HG02885 (cell line): ENCODE data around the gene POU6F2.
A peak's percentile ranks its signal among the peaks of the same experiment; 100 is the strongest.

Source experiments
- ATAC-seq: cut with Tn5 transposase; IDR thresholded peaks from one replicate; pipeline ENCODE4 v1.9.1; 2021; ENCODE audit warnings: mild to moderate bottlenecking; ENCODE audit not compliant: unreplicated experiment, poor library complexity

The POU6F2 gene

GRCh38 chr7:39414224-39415035 lies 436.7 kb downstream of the POU6F2 start:
- peak; percentile 91 for ATAC-seq

- no peak for ATAC-seq
Observed at GRCh38 chr7:39415091-39415787, 437.5 kb downstream of the POU6F2 start.

- no peak for ATAC-seq
Observed at GRCh38 chr7:39416866-39417265, 439.2 kb downstream of the POU6F2 start.

- ATAC-seq: no peak
Observed at GRCh38 chr7:39417642-39418041, 439.9 kb downstream of the POU6F2 start.

GRCh38 chr7:39421251-39421650 lies 443.5 kb downstream of the POU6F2 start:
- no peak for ATAC-seq

- ATAC-seq: no peak
Observed at GRCh38 chr7:39421661-39422060, 444.0 kb downstream of the POU6F2 start.

GRCh38 chr7:39428221-39428620 lies 450.5 kb downstream of the POU6F2 start:
- no peak for ATAC-seq

GRCh38 chr7:39429421-39429820 lies 451.7 kb downstream of the POU6F2 start:
- ATAC-seq: no peak

- ATAC-seq: no peak
Observed at GRCh38 chr7:39430441-39430840, 452.7 kb downstream of the POU6F2 start.

- no peak for ATAC-seq
Observed at GRCh38 chr7:39430909-39431641, 453.4 kb downstream of the POU6F2 start.

GRCh38 chr7:39432368-39432767 lies 454.7 kb downstream of the POU6F2 start:
- ATAC-seq: no peak

- no peak for ATAC-seq
Observed at GRCh38 chr7:39432807-39433416, 455.2 kb downstream of the POU6F2 start.

GRCh38 chr7:39433550-39433949 lies 455.8 kb downstream of the POU6F2 start:
- ATAC-seq: no peak

- ATAC-seq: no peak
Observed at GRCh38 chr7:39434012-39434411, 456.3 kb downstream of the POU6F2 start.

- no peak for ATAC-seq
Observed at GRCh38 chr7:39446546-39446945, 468.8 kb downstream of the POU6F2 start.

- no peak for ATAC-seq
Observed at GRCh38 chr7:39451901-39452300, 474.2 kb downstream of the POU6F2 start.

- ATAC-seq: peak; percentile 90
Observed at GRCh38 chr7:39453743-39454355, 476.1 kb downstream of the POU6F2 start.

GRCh38 chr7:39458061-39458745 lies 480.5 kb downstream of the POU6F2 start:
- ATAC-seq: no peak

GRCh38 chr7:39459636-39460035 lies 481.9 kb downstream of the POU6F2 start:
- ATAC-seq: no peak

GRCh38 chr7:39460486-39460885 lies 482.8 kb downstream of the POU6F2 start:
- no peak for ATAC-seq
